ENCODE measurements around the gene HOXC9.

The HOXC9 gene

DNA sequence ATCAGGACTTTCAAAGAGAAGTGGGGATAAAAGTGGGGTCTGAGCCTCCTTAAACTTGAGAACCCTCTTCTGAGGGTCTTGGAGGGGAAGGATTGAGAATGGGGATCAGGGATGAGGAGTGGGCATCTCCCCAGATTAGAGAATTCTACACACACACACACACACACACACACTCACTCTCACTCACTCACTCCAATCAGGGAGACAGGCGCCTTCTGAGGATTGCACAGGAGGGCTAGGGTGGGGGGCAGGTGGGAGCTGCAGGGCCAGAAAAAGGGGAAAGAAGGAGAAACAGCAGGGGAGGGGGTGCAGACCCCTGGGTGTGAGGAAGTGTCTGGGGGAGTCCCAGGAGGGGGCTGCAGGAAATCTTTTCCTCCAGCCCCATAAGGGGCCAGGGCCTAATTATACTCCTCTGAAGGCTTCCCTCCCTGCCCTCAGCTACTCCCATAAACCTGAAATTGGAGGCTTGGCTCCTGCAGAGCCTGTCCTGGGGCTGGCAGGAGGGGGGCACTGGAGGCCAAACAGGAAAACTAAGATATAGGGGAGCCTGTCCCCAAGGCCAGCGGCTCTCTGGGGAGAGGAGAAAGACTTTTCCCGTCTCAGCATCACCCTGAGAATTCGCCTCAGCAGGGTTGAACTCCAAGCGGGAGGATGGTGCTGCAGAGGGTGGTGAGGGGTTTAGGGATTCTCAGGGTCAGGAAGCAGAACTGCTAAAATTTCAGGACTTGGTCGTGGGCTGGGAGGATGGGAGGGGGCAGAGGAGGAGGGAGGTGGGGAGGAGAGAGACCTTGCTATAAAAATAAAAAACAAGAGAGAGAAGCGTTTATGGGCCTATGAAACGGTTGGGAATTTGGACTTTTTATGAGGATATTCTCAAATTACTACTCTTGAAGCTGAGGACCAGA lies 1.6 kb downstream of the HOXC9 start:
- peaks cover 0 to 23% of the 10 kb centered on the region in 2 donors for H3K4me1 ChIP-seq (ENCODE audit: control insufficient read depth in 1 of 2, insufficient read depth in 2 of 2, low read length in 2 of 2)
- peaks cover 93% of the 10 kb centered on the region for H3K27me3 ChIP-seq (ENCODE audit: low read depth, low read length)
- no peak overlapping the region for H3K27ac ChIP-seq (ENCODE audit: low read length)
- no peak overlapping the region for H3K4me3 ChIP-seq (ENCODE audit: low read depth in 1 of 2, low read length in 2 of 2)
- H3K36me3 ChIP-seq (ENCODE audit: control insufficient read depth in 1 of 2, insufficient read depth in 2 of 2, low read length in 2 of 2) = peaks cover 0 to 3% of the 10 kb centered on the region in 2 donors
- no peaks in the 10 kb centered on the region for H3K9me3 ChIP-seq (ENCODE audit: control insufficient read depth in 1 of 2, low read length in 2 of 2)

DNA sequence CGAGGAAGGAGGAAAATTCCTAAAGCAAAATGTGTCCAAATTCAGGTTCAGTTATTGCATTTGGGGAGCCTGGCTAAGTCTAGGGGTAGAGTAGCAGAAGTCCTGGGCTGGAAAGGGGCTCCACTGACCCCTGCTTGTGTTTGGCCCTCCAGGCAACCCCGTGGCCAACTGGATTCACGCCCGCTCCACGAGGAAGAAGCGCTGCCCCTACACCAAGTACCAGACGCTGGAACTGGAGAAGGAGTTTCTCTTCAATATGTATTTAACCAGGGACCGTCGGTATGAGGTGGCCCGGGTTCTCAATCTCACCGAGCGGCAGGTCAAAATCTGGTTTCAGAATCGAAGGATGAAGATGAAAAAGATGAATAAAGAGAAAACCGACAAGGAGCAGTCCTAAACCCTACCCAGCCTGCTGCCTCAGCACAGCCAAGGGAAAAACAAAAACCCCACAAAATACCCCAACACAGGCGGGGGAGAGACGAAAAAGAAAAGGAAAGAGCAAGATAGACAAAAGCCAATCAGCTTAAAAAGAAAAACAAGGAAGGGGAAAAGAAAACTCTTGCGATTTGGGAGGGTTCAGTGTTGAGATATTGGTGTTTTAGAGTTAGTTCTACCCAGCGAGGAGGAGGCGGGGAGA lies 2.4 kb downstream of the HOXC9 start:
- Histone ChIP-seq H3K36me3 (ENCODE audit: control insufficient read depth in 1 of 2, insufficient read depth in 2 of 2, low read length in 2 of 2) (peaks cover 0 to 3% of the 10 kb centered on the region in 2 donors), H3K4me3 (ENCODE audit: low read depth in 1 of 2, low read length in 2 of 2) (no peak overlapping the region), H3K27ac (ENCODE audit: low read length) (no peak overlapping the region), H3K4me1 (ENCODE audit: control insufficient read depth in 1 of 2, insufficient read depth in 2 of 2, low read length in 2 of 2) (peaks cover 0 to 19% of the 10 kb centered on the region in 2 donors), H3K27me3 (ENCODE audit: low read depth, low read length) (peaks cover 94% of the 10 kb centered on the region), H3K9me3 (ENCODE audit: control insufficient read depth in 1 of 2, low read length in 2 of 2) (no peaks in the 10 kb centered on the region)

DNA sequence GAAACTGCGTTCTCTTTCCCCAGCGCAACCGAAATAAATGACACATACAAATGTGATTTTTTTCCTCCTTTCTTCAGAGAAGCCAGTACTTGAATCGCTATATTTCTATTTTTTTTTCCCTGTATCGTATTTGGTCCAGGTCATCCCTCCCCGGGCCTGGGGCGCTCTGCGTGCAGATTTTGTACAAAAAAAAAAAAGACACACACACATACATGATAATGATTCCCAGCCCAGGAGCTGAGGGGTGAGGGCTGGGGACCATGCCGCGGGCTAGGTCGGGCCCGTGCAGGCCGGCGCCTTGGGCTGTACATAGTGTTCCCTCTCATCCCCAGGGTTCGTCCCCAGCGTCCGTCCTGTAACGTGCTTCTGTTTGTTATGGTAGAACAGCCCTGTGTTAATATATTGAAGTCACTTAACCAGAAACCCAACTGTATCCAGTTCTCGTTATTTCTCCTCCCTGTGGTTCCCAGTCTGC lies 3.0 kb downstream of the HOXC9 start:
- Histone ChIP-seq H3K27ac (ENCODE audit: low read length) (no peak overlapping the region), H3K9me3 (ENCODE audit: control insufficient read depth in 1 of 2, low read length in 2 of 2) (no peaks in the 10 kb centered on the region), H3K27me3 (ENCODE audit: low read depth, low read length) (peaks cover 94% of the 10 kb centered on the region), H3K4me3 (ENCODE audit: low read depth in 1 of 2, low read length in 2 of 2) (no peak overlapping the region), H3K4me1 (ENCODE audit: control insufficient read depth in 1 of 2, insufficient read depth in 2 of 2, low read length in 2 of 2) (peaks cover 0 to 19% of the 10 kb centered on the region in 2 donors), H3K36me3 (ENCODE audit: control insufficient read depth in 1 of 2, insufficient read depth in 2 of 2, low read length in 2 of 2) (peaks cover 0 to 3% of the 10 kb centered on the region in 2 donors)

DNA sequence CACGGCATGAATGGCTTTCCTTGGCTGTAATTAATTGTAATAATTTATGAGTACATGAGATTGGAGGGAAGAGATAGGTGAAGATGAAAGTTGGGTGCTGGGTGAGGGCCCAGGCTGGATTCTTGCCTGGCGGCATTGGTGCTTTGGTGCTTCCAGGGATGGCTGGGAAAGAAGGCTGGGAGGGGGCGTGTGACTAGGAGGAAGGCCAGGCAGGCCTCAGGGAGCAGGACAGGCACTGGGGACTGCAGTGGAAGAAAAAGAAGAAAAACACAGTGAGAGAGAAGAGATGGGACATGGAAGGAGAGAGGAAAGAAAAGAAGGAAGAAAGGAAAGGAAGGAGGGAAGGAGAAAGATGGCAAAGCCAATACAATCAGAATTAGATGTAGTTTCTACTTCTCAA lies 3.7 kb downstream of the HOXC9 start:
- Histone ChIP-seq H3K36me3 (ENCODE audit: control insufficient read depth in 1 of 2, insufficient read depth in 2 of 2, low read length in 2 of 2) (peaks cover 0 to 3% of the 10 kb centered on the region in 2 donors), H3K27ac (ENCODE audit: low read length) (no peak overlapping the region), H3K4me1 (ENCODE audit: control insufficient read depth in 1 of 2, insufficient read depth in 2 of 2, low read length in 2 of 2) (peaks cover 0 to 19% of the 10 kb centered on the region in 2 donors), H3K4me3 (ENCODE audit: low read depth in 1 of 2, low read length in 2 of 2) (no peak overlapping the region), H3K9me3 (ENCODE audit: control insufficient read depth in 1 of 2, low read length in 2 of 2) (no peaks in the 10 kb centered on the region), H3K27me3 (ENCODE audit: low read depth, low read length) (peaks cover 94% of the 10 kb centered on the region)

DNA sequence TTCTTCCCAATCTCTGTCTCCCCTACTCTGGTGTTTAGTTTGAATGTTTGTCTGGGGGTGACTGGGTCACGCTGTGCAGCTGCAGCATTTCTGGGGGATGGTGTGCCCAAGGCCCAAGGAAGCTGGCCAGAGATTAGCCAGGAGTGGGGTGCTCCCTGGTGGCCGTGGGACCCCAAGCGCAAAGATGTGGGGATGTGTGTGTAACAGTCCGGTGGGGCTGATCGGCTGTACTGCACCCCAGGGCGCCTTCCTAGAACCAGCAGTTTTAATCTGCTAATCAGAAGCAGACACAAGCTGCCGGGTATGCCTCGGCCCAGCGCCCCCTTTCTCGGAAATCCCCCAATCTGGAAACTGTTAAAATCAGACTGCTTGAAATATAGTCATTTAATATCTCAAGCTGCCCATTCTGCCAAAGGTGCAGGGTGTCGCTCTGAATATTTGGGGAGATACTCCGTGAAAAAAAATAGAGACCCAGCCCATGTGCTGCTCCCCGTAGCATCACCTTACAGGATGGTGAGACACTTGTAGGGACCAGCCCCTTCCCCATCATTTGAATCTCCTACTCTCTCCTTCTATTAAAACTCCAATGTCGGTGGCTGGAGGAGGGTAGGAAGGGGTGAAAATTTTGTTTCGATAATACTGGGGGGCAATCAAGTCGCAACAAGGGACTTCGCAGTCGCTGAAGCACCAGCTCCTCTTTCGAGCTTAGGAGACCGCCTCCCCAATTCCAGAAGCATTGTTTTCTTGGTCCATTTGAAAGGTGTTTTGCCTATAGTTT lies 4.3 kb downstream of the HOXC9 start:
- Histone ChIP-seq H3K27me3 (ENCODE audit: low read depth, low read length) (peaks cover 92% of the 10 kb centered on the region), H3K4me1 (ENCODE audit: control insufficient read depth in 1 of 2, insufficient read depth in 2 of 2, low read length in 2 of 2) (peaks cover 0 to 23% of the 10 kb centered on the region in 2 donors), H3K9me3 (ENCODE audit: control insufficient read depth in 1 of 2, low read length in 2 of 2) (no peaks in the 10 kb centered on the region), H3K27ac (ENCODE audit: low read length) (no peak overlapping the region), H3K36me3 (ENCODE audit: control insufficient read depth in 1 of 2, insufficient read depth in 2 of 2, low read length in 2 of 2) (peaks cover 0 to 3% of the 10 kb centered on the region in 2 donors), H3K4me3 (ENCODE audit: low read depth in 1 of 2, low read length in 2 of 2) (no peak overlapping the region)

DNA sequence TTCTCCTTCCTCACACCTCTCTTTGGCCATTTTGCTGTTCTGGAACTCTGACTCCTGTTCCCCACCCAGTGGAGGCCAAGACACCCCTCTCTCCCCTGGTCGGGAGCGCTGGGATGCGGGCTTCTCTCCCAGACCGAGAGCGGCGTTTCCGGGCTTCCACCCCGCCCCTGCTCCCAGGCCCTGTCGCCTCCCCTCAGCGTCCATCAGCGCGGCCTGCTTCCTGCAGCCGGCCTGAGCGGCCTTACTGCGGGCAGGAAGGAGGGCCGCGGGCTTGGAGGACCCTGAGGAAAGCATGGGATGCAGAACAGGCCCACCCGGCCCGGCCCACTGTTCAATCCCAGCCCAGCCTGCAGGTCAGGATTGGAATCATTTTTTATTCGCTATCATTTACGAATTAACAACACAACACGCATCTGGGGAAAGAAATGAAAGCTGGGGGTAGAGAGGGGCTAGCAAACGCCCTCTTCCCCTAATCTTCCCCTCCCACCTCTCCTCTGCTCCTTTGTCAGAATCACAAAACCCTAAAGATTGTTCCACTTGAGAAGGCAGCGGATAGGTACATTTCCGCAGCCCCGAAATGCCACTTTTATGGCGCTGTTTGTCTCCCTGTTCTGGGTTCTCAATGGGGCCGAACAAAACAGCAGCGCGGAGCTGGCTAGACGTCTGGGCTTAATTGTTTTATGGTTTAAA lies 5.0 kb downstream of the HOXC9 start:
- Histone ChIP-seq H3K36me3 (ENCODE audit: control insufficient read depth in 1 of 2, insufficient read depth in 2 of 2, low read length in 2 of 2) (no peaks in the 10 kb centered on the region), H3K27ac (ENCODE audit: low read length) (no peak overlapping the region), H3K4me1 (ENCODE audit: control insufficient read depth in 1 of 2, insufficient read depth in 2 of 2, low read length in 2 of 2) (peaks cover 0 to 24% of the 10 kb centered on the region in 2 donors), H3K9me3 (ENCODE audit: control insufficient read depth in 1 of 2, low read length in 2 of 2) (no peaks in the 10 kb centered on the region), H3K4me3 (ENCODE audit: low read depth in 1 of 2, low read length in 2 of 2) (no peak overlapping the region), H3K27me3 (ENCODE audit: low read depth, low read length) (peaks cover 93% of the 10 kb centered on the region)

DNA sequence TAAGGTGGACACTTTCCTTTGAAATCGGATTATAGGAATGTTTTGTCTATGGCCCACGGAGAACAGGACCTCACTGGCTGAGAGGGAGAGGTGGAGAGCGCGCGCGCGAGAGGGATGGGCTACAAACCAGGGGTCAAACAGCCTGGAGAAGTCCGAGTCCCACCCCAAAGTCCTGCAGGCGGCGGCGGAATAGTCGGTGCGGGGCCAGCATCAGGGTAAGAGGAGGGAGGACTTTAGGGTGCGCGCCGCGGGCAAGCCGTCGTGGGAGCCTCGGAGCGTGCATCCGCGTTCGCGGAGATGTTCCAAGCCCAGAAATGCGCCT lies 5.5 kb downstream of the HOXC9 start:
- H3K27ac ChIP-seq (ENCODE audit: low read length) = no peak overlapping the region
- H3K36me3 ChIP-seq (ENCODE audit: control insufficient read depth in 1 of 2, insufficient read depth in 2 of 2, low read length in 2 of 2) = no peaks in the 10 kb centered on the region
- H3K27me3 ChIP-seq (ENCODE audit: low read depth, low read length) = peaks cover 93% of the 10 kb centered on the region
- H3K9me3 ChIP-seq (ENCODE audit: control insufficient read depth in 1 of 2, low read length in 2 of 2) = no peaks in the 10 kb centered on the region
- no peak overlapping the region for H3K4me3 ChIP-seq (ENCODE audit: low read depth in 1 of 2, low read length in 2 of 2)
- peaks cover 0 to 19% of the 10 kb centered on the region in 2 donors for H3K4me1 ChIP-seq (ENCODE audit: control insufficient read depth in 1 of 2, insufficient read depth in 2 of 2, low read length in 2 of 2)

DNA sequence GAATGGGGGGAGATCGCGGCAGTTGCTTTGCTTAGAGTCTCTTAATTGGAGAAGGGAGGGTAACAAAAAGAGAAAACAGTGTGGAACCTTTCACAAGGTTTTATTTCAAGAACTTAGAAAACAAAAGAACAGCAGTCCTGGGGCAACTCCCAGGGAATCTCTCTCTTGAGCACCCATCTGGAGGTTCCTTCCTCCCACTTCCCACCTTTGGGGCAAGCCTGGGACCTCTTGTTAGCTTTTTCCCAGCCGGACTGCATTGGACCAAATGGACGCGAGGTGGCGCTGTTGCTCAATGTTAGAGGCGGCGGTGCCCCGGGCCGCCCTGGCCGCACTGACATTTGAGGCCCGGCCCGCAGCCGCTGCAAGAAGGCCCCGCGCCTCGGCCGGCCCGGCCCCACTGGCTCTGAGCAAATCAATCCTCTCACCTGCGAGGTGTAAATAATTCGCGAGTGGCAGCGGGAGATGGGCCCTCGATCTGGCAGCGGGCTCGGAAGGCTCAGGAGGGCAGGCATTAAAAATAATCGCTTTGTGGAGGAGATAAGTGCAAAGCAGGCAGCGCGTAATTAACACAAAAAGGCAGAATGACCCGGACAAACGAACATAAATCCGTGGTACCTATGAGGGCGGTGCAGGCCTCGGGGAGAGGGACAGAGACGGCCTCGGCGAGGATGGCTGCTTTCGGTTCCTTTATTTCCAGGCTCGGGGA lies 6.0 kb downstream of the HOXC9 start:
- no peaks in the 10 kb centered on the region for H3K9me3 ChIP-seq (ENCODE audit: control insufficient read depth in 1 of 2, low read length in 2 of 2)
- H3K27me3 ChIP-seq (ENCODE audit: low read depth, low read length) = peaks cover 93% of the 10 kb centered on the region
- H3K4me1 ChIP-seq (ENCODE audit: control insufficient read depth in 1 of 2, insufficient read depth in 2 of 2, low read length in 2 of 2) = peaks cover 0 to 17% of the 10 kb centered on the region in 2 donors
- no peaks in the 10 kb centered on the region for H3K36me3 ChIP-seq (ENCODE audit: control insufficient read depth in 1 of 2, insufficient read depth in 2 of 2, low read length in 2 of 2)
- no peak overlapping the region for H3K27ac ChIP-seq (ENCODE audit: low read length)
- peak overlapping the region in 1 of 2 donors; percentile 47 for H3K4me3 ChIP-seq (ENCODE audit: low read depth in 1 of 2, low read length in 2 of 2)

DNA sequence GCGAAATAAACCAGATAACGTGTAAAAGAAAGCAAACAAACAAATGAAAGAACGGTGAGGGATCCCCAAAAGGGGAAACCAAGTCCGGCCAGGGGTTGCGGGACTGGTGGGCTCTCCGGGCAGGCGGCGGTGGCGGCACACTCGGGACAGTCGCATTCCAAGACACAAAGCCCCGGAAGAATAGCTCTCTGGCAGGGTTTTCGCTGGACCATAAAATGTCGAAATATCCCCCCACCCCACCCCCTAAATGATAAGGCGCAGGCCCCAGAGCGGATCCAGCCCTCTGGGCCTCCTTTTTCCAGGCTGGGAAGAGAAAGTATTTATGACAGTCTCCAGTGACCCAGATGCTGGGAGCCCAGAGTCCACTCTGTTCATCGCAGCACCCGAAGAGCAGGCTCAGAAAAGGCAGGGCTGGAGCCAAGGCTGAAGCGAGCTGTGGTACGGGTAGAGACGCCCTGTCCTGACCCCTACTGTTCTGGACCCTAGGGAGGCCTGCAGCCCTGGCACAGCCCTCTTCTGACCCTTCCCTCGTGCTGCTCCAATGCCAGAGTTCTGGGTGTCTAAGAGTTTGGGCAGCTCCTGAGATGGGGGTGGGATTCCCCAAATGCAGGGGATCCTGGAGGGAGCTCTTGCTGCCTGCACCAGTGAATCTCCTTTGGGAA lies 6.7 kb downstream of the HOXC9 start:
- H3K4me1 ChIP-seq (ENCODE audit: control insufficient read depth in 1 of 2, insufficient read depth in 2 of 2, low read length in 2 of 2) = peaks cover 0 to 17% of the 10 kb centered on the region in 2 donors
- no peaks in the 10 kb centered on the region for H3K36me3 ChIP-seq (ENCODE audit: control insufficient read depth in 1 of 2, insufficient read depth in 2 of 2, low read length in 2 of 2)
- H3K4me3 ChIP-seq (ENCODE audit: low read depth in 1 of 2, low read length in 2 of 2) = peak overlapping the region in 1 of 2 donors; percentile 47
- peaks cover 92% of the 10 kb centered on the region for H3K27me3 ChIP-seq (ENCODE audit: low read depth, low read length)
- H3K9me3 ChIP-seq (ENCODE audit: control insufficient read depth in 1 of 2, low read length in 2 of 2) = no peaks in the 10 kb centered on the region
- no peak overlapping the region for H3K27ac ChIP-seq (ENCODE audit: low read length)
